HG03571 (cell line): ENCODE results near the gene ZNF697.

Experiments used
- ATAC-seq: cut with Tn5 transposase; IDR thresholded peaks from one replicate; pipeline ENCODE4 v1.9.1; 2021; ENCODE audit not compliant: unreplicated experiment

Gene ZNF697

GRCh38 chr1:119664067-119664466 lies 16.0 kb upstream of the ZNF697 start:
- no peak for ATAC-seq

- peak; percentile 66 for ATAC-seq
These were observed 14.0 kb upstream of the ZNF697 start for GRCh38 chr1:119662034-119662437.

DNA sequence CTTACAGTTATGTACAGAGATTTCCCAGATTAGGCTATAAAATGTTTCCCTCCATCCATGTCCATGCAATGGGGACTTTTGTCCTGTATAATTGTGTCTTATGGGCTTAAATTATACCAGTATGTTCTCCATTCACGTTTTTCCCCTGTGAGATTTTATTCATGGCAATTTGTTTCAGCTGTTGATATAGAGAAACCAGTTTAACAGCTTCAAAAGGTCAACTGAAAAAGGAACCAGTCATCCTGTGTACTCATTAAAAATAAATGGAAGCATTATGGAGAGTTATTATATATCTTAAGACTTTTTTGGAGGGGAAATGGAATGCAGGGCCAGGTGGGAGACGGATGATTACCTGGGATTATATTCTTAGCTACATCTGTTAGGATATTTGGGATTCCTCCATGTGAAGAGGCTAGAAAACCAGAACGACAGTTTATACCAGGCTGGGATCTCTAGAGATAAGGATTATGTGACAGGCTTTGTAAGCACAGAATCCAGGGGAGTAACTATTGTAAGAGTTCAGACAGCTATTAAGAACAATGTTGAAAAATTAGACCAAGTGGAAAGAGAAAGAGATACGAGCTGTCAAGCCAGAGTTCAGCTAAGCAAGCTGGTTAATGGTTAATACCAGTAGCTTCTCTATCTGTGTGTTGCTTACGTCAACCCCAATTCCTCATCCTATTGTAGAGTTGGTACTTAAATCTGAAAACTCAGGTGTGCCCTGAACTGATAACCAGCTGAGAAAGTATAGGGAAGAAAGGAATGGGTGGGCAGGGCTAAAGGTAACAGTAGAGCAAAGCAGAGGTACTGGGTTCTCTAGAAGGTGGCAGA lies 12.4 kb upstream of the ZNF697 start:
- peak; percentile 50 for ATAC-seq

GRCh38 chr1:119659628-119660027 lies 11.6 kb upstream of the ZNF697 start:
- ATAC-seq, result no peak

GRCh38 chr1:119656410-119656955 lies 8.4 kb upstream of the ZNF697 start:
- ATAC-seq, result no peak

- no peak for ATAC-seq
These were observed 7.1 kb upstream of the ZNF697 start for GRCh38 chr1:119655154-119655553.

- no peak for ATAC-seq
These were observed 5.7 kb upstream of the ZNF697 start for GRCh38 chr1:119653839-119654170.

- no peak for ATAC-seq
These were observed 5.2 kb upstream of the ZNF697 start for GRCh38 chr1:119653135-119653838.

DNA sequence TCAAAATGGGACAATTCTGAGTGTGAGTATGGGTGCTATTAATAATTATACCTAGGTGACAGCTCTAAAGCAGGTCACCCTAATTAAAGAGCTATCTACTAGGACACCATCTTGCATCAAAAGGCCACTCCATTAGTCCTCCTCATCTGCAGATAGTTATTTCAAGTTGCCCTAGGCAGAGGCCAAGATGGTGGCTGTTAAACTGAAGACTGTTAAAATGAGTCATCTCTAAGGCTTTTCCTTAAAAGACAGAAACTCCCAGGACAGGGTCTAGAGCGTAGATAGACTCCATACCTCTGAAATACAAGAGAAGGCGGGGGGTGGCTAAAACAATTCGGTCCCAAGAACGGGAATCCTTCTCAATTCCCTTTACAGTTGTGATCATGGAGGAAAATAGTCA lies 4.5 kb upstream of the ZNF697 start:
- no peak for ATAC-seq

GRCh38 chr1:119651641-119652040 lies 3.6 kb upstream of the ZNF697 start:
- no peak for ATAC-seq

GRCh38 chr1:119651133-119651532 lies 3.1 kb upstream of the ZNF697 start:
- no peak for ATAC-seq

- ATAC-seq, result no peak
These were observed 546 bp upstream of the ZNF697 start for GRCh38 chr1:119648620-119649004.

- ATAC-seq, result peak; percentile 11
These were observed 785 bp downstream of the ZNF697 start for GRCh38 chr1:119647228-119647733.

DNA sequence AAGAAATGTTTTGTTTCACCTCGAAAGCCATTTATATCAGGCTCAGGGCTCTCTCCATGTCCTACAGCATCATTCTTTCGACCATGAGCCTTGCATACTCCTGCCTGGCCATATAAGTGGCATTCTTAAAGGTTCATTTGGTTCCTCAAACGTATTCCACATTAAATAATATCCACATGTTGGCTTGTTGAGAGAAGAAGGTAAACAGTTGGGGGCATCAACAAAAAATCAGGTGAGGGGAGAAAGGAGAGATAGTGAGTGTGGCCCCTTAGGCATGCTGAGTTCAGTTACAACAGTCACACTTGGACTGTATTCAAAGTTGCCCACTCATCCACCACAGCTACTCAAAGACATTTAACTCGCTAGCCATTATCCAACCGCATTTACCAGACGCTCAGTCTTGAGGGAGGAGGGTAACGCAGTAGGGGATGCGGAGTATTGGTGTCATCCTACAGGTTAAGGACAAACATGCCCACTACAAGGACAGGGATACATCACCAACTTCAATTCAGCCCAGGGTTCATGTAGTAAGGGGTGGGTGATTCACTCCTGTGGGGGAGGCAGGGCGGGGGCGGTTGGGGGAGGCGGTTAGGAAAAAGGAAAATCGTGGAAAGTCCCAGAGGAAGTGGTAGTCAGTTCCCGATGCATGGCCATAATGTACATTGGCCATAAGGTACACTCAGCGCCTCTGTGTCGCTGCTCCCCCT lies 1.4 kb downstream of the ZNF697 start:
- ATAC-seq, result no peak

GRCh38 chr1:119639109-119639508 lies 9.0 kb downstream of the ZNF697 start:
- ATAC-seq, result no peak

- no peak for ATAC-seq
These were observed 10.4 kb downstream of the ZNF697 start for GRCh38 chr1:119637710-119638109.

GRCh38 chr1:119636491-119637089 lies 11.5 kb downstream of the ZNF697 start:
- ATAC-seq, result no peak

GRCh38 chr1:119635811-119636390 lies 12.2 kb downstream of the ZNF697 start:
- peak; percentile 56 for ATAC-seq

GRCh38 chr1:119634016-119634415 lies 14.1 kb downstream of the ZNF697 start:
- ATAC-seq, result no peak

DNA sequence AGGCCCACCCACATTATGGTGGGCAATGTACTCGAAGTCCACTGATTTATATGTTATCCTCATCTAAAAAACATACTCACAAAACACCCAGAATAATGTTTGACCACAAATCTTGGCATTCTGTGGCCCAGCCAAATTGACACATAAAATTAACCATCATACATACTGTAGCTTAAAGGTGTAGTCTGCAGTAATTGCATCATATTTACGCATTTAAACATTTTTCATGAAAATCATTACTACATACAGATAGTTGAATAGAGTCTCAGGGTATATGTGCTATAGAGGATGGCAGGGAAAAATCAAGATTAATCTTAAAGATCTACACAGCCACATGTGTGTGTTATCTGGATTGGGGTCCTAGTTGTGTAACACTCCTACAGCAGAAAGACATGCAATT lies 14.5 kb downstream of the ZNF697 start:
- ATAC-seq, result no peak

DNA sequence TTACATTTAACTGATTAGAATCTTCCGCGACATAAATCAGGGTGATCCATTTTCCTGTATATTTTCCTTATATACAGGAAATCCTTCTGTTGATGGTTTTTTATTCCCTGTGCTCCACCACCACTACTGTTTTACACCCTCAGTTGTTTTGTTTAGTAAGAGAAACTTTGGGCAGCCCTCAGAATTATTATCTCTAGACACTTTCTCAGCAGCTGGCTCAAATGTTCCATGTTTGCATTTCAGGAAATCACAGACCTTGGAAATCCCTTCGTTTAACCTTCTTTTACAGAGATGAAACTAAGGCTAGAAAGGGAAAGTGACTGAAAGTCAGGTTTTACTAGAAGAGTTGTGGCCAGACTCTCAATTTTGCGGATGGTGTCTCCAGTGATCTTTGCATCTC lies 15.2 kb downstream of the ZNF697 start:
- no peak for ATAC-seq
